ENCODE measurements around the gene CPOX.
"Not testable (repeated sequence)": the region's sequence is repeated elsewhere in the genome, so short reads cannot be mapped to it uniquely, and the experiment has no call there.

The CPOX gene

DNA sequence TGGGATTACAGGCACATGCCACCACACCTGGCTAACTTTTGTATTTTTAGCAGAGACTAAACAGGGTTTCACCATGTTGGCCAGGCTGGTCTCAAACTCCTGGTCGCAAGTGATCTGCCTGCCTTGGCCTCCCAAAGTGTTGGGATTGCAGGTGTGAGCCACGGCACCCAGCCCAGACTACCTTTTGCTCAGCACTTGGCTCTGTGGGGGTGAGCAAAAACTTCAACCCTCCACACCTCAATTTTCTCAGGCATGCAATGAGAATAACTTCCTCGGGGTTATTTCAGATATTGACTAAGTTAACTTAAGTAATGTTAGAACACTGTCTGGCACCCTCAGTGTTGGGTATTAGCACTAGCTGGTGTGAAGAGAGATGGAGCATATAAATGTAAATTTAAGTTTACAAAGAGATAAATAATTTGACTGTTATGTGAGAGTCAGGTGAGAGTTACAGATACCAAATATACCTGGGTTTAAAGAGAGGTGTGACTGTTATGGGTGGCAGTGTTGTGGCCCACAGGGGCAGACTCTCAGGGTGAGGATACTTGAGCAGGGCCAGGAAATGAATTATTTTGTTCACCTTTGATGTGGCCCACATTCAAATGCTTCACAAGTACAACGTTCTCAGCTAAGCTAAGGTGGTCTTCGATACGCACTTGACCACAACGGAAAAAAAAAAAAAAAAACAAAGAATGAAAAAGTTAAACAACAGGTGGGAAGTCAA lies 29.0 kb downstream of the CPOX start:
- no peak for DNase-seq (ENCODE audit: low spot score)

DNA sequence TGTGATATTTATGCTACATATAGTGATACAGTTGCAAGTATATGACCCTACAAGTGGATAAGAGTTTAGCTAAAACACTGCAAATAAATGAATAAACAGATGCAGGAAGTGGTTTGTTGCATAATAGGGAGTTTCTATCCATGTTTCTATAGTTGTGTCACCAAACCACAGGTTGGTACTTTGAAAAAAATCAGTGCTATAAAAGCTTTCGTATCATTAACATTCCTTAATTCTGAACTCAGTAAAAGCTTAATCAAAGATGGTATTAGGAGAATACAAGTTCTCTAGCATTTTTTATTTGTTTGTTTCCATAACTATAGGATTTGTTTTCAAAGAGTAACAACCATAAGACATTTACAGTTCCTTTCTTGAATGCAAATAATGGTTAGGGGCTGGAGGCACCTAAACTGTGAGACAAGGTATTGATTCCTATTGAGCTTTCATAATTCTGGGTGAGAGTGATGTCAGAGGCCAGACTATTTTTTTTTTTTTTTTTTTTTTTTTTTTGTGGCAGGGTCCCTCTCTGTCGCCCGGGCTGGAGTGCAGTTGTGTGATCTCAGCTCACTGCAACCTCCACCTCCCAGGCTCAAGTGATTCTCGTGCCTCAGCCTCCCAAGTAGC lies 29.6 kb downstream of the CPOX start:
- DNase-seq (ENCODE audit: low spot score): no peak

DNA sequence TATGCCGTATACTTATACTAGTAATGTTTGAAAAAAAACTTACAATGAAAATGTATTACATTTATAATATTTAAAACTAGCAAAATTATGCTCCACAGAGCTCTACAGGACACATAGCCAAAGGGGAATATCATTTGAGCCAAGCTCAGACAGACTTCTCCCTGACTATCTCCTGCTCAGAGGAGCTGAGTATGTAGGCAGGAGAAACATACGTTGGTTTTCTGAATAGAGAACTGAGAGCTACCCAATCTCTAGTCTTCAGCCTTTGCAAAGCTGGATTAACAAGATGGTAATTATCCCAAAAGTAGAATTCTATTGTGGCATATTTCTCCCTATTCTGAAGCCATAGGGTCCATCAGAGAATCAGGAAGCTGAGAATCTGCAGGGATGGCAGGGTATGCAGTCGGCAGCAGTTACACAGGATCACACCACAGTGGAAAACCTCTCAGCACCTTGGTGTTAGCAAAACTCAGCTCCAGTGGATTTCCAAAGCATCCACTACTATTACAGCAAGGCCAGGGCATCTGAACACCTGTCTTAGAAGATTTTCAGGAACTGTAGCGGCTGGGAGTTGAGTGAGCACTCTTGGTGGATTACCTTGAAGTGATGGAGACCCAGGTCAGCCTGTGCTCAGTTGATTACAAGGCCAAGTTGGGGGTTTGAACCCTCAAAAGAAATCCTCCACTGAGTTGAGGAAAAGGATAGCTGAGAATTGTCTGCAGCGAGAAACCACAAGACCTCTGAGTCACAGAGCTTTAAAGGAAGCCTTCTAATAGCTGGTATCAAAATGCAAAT lies 31.5 kb downstream of the CPOX start:
- no peak for DNase-seq (ENCODE audit: low spot score)

DNA sequence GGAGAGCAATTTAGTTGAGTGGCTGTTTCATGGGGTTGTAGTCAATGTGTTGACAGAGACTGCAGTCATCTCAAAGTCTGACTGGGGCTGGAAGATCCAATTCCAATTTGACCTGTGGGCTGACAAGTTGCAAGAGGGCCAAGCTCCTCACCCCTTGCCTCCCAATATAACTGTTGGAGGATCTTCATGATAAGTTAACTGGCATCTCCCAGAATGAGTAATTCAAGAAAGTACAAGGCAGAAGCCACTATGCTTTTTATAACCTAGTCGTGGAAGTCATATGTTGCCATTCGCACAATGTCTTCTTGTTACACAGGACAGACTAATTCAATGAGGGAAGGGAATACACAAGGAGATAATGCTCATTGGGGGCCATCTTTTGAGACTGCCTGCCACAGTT lies 32.5 kb downstream of the CPOX start:
- DNase-seq (ENCODE audit: low spot score): no peak

DNA sequence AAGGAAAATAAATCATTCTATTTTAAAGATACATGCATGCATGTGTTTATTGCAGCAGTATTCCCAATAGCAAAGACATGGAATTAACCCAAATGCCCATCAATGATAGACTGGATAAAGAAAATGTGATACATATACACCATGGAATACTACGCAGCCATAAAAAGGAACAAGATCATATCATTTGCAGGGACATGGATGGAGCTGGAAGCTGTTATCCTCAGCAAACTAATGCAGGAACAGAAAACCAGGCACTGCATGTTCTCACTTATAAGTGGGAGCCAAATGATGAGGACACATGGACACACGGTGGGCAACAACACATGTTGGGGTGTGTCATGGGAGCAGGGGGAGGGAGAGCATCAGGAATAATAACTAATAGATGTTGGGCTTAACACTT lies 33.6 kb downstream of the CPOX start:
- not testable (repeated sequence) for DNase-seq (ENCODE audit: low spot score)

DNA sequence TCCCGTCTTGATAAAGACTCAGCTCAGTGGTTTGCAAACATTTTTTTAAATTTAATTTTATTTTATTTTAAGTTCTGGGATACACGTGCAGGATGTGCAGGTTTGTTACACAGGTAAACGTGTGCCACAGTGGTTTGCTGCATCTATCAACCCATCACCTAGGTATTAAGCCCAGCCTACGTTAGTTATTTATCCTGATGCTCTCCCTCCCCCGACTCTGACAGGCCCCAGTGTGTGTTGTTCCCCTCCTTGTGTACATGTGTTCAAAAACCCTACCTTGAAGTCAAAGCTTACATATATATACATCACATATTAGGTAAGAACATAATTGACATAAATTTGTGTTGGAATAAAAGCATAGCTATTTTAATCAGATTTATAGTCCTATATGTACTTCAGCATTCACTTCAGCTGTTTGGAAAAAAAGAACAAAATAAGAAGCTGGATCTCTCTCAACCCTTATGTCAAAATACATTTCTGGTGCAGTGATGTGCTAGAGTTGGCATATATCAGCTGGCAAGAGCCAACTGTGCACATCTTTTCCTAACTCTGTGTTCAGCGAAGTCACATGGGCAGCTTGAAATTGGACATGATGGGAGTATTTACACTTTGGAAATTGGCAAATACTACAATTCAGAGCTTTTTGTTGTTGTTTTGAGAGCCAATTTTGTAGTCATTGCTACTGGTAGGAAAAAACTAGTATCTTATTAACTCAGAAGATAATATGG lies 35.1 kb downstream of the CPOX start:
- no peak for DNase-seq (ENCODE audit: low spot score)

DNA sequence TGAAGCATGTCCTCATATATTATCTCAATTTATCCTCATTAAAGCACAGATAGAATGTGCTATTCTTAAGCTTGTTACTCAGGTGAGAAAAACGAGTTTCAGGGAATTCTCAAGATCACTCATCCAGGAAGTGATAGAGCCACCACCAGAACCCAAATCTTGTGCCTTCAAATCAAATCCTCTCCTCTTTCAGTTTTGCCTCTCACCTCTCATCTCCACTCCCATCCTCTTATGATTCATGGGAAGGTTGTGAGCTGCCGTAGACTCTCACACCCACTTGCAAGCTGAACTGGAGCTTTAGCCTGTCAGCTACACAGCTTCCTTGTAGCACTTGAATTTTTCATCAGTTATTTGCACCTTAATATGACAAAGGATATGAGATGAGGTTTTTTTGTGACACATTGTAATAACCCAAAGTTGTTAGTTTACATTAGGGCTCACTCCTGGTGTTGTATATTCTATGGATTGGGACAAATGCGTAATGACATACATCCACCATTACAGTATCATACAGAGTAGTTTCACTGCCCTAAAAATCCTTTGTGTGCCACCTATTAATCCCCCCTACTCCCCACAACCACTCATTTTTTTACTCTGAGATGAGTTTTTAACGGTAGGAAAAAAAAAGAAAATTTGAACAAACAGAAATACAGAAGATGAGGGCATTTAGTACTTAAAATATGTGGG lies 35.9 kb downstream of the CPOX start:
- no peak for DNase-seq (ENCODE audit: low spot score)

DNA sequence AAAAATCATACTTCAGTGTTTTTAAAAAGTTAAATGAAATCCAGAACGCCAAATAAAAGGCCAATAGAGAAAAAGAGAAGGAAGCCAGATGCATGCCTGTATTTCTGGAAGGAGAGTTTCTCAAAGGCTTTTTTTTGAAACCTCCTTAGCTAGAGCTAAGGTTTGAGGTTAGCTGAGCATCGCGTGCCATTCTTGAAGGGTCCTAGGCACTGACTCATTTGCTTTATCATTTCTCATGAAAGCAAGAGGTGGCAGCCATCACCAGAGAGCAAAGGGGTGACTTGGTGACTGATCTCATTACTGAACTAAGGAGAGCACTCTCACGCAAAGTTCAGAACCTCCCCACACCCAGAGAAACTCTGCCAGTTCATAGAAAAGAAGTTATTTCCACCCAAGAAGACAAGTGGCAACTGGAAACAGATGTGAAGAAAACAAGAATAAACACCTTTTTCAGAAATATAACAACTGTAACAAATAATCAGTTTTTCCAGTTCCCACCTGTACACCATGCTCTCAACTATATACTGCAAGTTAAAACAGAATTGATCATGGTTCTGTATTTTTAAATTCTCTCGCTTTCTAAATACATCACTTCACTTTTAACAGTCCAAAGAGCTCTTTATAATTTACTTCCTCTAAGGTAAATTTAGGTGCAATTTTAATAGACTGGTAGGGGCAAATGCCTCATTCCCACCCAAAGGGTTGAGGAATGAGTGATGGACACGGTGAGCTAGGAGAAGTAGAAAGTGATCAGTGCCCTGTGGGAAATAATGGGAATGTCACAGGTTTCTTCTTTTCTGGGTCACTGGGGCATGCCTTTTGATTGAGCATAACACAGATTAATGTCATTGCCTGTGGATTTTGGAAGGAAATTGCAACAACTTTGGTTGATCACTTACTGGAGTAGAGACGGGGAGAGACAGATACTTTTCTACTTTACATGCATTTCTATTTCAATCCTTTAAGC lies 37.0 kb downstream of the CPOX start:
- DNase-seq (ENCODE audit: low spot score): no peak

DNA sequence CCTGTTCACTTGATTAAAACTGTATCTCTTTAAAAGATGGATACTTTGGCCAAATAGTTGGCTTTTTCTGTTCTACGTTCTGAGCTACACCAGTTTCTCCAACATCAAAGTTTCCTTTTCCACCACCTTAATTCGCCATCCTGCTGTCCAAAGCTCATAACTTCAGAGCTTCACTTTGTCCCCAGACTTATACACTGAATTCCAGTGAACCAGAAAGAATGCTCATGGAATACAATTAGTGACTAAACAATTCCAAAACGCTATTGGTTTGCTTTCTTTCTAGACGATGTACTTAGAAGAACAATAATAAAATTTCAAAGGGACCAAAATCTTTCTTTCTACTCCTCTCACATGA lies 38.4 kb downstream of the CPOX start:
- DNase-seq (ENCODE audit: low spot score): no peak

DNA sequence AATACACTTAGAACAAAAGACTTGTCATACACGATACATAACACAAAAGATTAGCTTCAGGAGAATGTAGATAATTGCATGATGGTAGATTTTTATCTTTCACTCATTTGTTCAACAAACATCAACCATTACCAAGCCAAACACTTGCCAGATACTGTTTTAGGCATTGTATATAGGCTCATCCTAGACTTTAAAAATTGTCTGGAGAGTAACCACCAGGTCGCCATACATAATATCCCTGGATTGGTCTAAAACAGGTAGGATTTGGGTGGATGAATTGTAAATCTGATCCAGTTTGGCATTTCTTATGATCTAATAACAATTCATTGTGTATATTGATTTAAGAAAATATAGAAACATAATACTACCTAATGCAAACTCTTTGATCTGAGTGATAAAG lies 38.8 kb downstream of the CPOX start:
- no peak for DNase-seq (ENCODE audit: low spot score)

DNA sequence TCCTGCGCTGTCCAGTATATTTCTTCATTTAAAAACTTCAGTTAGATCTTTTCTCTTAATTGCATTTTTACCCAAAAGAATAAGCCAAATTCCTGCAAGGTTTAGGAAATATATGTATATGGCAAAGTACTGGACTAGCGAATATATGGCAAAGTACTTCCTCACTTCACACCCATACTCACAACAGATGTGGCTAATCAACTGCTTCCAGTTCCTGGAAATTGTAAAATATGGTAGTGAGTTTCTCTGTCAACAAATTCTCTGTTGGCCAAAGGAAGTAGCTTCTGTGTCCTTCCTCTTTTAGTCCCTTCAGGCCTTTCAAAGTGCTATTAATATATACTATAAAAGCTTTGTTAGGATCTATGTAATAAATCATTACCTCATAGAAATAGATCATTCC lies 39.7 kb downstream of the CPOX start:
- no peak for DNase-seq (ENCODE audit: low spot score)

DNA sequence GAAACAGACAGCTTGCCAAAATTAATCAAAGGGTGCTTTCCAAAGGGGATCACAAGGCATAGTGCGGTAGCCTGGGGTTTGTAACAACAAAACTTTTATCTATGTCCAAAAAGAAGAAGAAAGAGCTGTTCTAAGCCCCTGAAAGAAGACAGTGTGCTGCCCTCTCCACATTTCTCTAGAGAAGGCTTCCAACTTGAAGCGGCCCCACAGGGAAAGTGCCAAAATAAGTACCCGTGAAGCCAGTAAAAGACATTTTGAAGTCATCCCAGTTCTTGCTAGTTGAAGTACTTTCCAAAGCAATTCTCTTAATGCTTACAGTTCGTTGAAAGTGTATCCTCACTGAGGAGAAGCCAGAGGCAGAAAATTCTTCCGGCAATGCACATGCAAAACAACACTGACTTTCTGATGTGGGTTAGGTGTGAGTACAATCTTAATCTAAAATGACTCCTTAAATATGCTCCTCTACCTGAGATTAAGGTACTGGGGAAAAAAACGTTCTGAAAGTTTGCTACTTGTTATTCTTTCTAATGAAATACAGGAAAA lies 40.3 kb downstream of the CPOX start:
- DNase-seq (ENCODE audit: low spot score): no peak

DNA sequence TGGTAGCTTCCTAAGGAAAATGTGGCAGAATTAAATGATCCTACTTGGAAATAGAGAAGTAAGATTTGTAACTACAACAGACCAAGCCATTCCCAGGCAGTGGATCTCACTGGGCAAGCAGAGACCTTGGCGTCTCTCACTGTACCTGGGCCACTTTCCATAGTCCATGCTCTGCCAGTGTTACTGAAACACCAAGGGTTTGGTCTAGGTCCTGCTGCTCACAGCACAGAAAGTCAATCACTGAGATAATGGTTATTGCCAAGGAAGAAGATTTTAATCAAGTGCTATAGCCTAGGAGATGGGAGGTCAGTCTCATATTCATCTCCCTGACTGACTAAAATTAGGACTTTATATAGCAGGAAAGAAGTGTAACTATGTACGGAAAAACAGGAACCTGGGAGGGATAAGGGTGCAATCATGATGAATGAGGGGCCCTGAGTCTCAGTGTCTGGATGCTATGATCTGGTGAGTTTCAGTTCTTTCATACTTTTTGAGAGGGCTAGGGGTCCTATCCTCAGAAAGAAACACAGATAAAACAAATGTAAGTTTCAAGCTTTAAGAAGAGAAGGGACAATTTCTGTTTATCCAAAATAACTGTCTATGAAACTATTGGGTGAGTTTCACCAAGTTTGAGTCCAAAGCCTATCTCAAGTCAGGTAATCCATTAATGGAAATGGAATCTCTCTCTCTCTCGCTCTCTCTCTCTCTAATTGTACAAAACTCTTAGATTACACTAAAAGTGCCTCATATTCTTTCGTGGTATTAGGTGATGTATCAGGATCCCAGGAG lies 41.0 kb downstream of the CPOX start:
- no peak for DNase-seq (ENCODE audit: low spot score)

DNA sequence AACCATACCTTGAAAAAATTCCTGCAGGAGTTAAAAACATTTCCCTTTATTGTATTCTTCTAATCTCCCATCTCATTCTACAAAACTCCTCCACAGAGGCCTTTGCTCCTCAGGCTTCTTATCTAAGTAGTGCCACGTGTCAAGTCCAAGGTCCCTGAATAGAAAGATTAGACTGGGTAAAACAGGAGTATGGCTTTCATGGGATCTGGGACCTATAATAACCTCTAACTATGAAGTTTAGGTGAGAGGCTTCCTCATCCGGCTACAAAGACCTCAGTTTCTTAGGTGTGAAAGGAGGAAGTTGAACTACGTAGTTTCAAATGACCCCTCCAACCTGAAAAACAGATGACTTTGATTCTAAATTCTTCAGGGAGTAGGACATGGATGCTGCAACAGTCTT lies 41.7 kb downstream of the CPOX start:
- DNase-seq (ENCODE audit: low spot score): no peak

DNA sequence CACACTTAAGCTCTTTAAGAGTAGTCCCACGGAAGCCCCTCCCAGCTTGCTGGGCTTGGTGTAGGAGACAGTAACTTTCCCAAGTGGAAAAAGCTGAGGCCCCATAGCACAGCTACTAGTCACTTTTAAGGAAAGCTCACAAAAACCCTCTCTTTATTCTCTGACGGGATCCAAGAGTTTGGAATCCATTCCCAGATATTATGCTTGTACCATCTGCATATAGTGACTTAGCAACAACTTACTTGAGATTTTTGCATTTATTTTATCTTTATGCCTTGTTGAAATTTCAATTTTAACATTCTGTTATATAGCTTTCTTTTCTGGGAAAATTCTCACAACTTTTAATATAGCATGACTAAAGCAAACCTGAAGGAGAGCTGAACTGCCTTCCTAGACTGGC lies 42.2 kb downstream of the CPOX start:
- DNase-seq (ENCODE audit: low spot score): no peak

DNA sequence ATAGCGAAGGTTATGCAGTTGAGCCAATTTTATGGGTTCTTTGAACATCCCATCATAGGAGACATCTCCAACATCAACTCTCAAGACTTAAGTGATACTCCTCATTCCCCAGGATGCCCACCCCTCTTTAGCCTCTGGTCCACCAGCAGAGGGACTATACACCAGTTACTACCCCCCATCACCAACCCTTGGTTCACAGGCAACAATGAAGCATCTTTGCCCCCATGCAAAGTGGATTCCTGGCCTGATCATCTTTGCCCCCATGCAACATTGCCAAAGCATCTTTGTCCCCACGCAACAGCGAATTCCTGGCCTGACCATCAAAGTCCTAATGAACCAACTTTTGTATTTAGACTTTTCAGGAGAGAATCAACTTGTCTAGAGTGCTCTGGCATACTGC lies 42.6 kb downstream of the CPOX start:
- no peak for DNase-seq (ENCODE audit: low spot score)

DNA sequence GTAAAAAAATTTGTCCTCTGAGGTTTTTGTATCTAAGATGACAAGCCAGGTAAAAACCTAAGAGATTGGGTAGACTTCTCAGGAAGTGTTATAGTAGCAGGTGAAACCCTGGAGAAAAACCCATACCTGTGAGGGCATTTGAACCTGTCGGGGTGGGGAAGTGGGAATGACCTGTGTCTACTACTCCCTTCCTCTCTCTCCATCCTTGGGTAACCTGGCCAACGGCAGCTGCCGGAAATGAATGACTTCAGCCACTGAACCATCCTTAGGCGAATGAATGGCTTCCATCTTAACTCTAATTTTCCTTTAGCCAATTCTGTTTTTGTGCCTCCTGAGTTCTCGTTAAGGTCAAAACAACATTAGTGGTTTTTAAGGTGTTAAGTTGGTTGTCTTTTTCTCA lies 44.9 kb downstream of the CPOX start:
- no peak for DNase-seq (ENCODE audit: low spot score)

DNA sequence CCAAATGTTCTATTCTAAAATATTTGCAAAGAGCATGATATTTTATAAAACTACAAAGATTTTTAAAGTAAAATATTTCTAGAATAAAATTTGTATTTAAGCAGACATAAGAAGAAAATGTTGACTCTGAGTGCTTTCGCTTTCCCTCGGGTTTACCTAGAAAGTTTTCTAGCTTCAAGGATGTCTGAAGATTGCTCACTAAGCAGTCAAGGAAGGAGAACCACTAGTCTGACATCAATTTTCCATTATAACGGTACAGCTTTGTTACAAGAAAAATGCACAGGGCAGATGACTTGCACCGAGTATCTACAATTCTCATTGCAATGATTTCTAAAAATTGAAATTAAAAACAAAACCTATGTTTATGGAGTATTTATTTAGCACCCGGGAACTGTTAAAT lies 47.5 kb downstream of the CPOX start:
- no peak for DNase-seq (ENCODE audit: low spot score)

DNA sequence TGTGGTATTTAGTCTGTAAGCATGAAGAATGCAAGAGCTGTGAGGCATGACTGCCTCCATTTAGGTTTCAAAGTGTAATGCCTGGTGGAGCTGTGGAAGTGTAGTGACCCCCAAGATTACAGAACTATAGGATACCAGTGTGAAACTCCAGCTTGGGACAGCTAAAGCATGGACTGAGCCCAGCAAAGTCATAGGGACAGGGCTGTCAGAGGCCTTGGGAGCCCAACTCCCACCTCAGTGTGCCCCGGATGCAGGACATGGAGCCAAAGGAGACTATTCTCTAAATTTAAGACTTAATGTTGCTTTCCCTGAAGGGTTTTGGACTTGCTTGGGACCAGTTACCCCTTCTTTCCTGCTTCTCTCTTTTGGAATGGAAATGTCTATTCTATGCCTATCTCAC lies 50.8 kb downstream of the CPOX start:
- DNase-seq (ENCODE audit: low spot score): no peak

Measured in SK-N-DZ (cell line).